Activated naive CD8-positive, alpha-beta T cell (primary cell): ENCODE results near the gene PC.

Experiments
- H3K27ac Mint-ChIP-seq: one replicate; pipeline ENCODE4 v1.8.0; 2021; ENCODE audit warnings: mixed read lengths
- H3K27me3 Mint-ChIP-seq: one replicate; pipeline ENCODE4 v1.8.0; 2021; ENCODE audit warnings: mixed read lengths
- H3K36me3 Mint-ChIP-seq: one replicate; pipeline ENCODE4 v1.8.0; 2021; ENCODE audit warnings: mixed read lengths
- H3K4me1 Mint-ChIP-seq: one replicate; pipeline ENCODE4 v1.8.0; 2021; ENCODE audit warnings: low read depth, mixed read lengths
- H3K4me3 Mint-ChIP-seq: one replicate; pipeline ENCODE4 v1.8.0; 2021; ENCODE audit warnings: mild to moderate bottlenecking, mixed read lengths
- H3K9me3 Mint-ChIP-seq: one replicate; pipeline ENCODE4 v1.8.0; 2021; ENCODE audit warnings: low read depth, mixed read lengths

The PC gene

GRCh38 chr11:66868082-66868725 lies 90.0 kb downstream of the PC start:
- Mint-ChIP-seq H3K27ac (no peak overlapping the region), H3K4me1 (peaks cover 10% of the 10 kb centered on the region), H3K4me3 (no peak overlapping the region), H3K9me3 (no peaks in the 10 kb centered on the region), H3K36me3 (no peaks in the 10 kb centered on the region), H3K27me3 (no peaks in the 10 kb centered on the region)

GRCh38 chr11:66867425-66868040 lies 90.7 kb downstream of the PC start:
- Mint-ChIP-seq H3K4me3 (no peak overlapping the region), H3K9me3 (no peaks in the 10 kb centered on the region), H3K27ac (no peak overlapping the region), H3K4me1 (peaks cover 10% of the 10 kb centered on the region), H3K27me3 (no peaks in the 10 kb centered on the region), H3K36me3 (no peaks in the 10 kb centered on the region)

- no peak overlapping the region for H3K27ac Mint-ChIP-seq
- H3K27me3 Mint-ChIP-seq = no peaks in the 10 kb centered on the region
- H3K4me3 Mint-ChIP-seq = no peak overlapping the region
- no peaks in the 10 kb centered on the region for H3K9me3 Mint-ChIP-seq
- H3K36me3 Mint-ChIP-seq = no peaks in the 10 kb centered on the region
- peaks cover 10% of the 10 kb centered on the region for H3K4me1 Mint-ChIP-seq
These were observed 91.6 kb downstream of the PC start for GRCh38 chr11:66866511-66866986.

DNA sequence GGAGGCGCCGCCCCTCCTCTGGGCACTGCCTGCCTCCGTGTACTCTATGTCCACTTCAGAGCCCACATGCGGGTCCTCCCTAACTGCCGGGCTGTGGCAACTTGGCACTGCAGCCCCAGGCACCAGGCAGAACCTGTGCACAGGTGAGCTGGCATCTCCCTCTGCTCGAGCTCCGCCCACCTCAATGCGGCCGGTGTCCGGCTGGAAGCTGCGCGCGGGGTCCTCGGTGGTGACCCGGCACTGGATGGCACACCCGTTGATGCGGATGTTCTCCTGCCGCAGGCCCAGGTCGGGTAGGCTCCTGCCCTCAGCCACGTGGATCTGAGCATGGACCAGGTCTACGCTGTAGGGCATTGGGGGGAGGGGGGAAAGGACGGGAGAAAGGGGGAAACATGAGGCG lies 92.2 kb downstream of the PC start:
- H3K4me1 Mint-ChIP-seq = peaks cover 10% of the 10 kb centered on the region
- no peaks in the 10 kb centered on the region for H3K27me3 Mint-ChIP-seq
- H3K4me3 Mint-ChIP-seq = no peak overlapping the region
- no peaks in the 10 kb centered on the region for H3K9me3 Mint-ChIP-seq
- H3K27ac Mint-ChIP-seq = no peak overlapping the region
- H3K36me3 Mint-ChIP-seq = no peaks in the 10 kb centered on the region

GRCh38 chr11:66864924-66865697 lies 93.1 kb downstream of the PC start:
- H3K4me3 Mint-ChIP-seq = no peak overlapping the region

DNA sequence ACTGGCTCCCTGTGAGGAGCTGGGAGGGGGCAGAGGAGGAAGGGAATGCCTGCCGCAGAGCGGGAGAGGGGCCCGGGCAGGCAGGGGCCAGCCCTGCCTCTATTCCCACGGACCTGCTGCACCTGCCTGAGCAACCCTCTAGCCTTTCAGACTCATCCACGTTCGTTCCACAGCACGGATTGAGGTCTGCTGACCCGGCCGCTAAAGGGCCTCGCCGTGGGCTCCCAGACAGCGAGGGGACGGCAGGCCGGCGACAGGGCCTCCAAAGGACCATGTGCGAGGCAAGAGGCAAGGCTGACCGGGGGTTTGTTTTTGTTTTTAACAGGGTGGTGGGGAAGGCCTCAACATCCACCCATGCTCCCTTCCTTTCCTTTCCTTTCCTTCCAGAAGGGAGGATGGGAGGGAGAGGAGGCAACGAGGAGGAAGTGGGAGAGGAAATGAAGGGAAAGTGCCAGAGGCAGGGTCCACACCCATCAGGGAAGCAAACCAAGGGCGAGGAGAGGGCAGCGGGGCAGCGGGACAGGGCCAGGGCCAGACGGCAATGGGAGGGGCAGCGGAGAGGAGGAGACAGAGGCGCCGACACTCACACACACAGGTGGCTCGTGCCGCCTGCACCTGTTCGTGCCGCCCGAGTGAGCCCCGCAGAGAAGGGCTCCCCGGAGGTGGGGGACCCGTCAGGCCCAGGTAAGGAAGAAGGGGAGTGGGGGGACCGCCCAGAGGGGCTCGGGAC lies 93.8 kb downstream of the PC start:
- Mint-ChIP-seq H3K9me3 (no peaks in the 10 kb centered on the region), H3K27me3 (no peaks in the 10 kb centered on the region), H3K27ac (no peak overlapping the region), H3K4me1 (peaks cover 9% of the 10 kb centered on the region), H3K4me3 (no peak overlapping the region), H3K36me3 (no peaks in the 10 kb centered on the region)

More at GRCh38 chr11:66864924-66865697, 93.1 kb downstream of the PC start:
- Mint-ChIP-seq H3K4me1 (peaks cover 10% of the 10 kb centered on the region), H3K27me3 (no peaks in the 10 kb centered on the region), H3K27ac (no peak overlapping the region), H3K36me3 (no peaks in the 10 kb centered on the region), H3K9me3 (no peaks in the 10 kb centered on the region)

DNA sequence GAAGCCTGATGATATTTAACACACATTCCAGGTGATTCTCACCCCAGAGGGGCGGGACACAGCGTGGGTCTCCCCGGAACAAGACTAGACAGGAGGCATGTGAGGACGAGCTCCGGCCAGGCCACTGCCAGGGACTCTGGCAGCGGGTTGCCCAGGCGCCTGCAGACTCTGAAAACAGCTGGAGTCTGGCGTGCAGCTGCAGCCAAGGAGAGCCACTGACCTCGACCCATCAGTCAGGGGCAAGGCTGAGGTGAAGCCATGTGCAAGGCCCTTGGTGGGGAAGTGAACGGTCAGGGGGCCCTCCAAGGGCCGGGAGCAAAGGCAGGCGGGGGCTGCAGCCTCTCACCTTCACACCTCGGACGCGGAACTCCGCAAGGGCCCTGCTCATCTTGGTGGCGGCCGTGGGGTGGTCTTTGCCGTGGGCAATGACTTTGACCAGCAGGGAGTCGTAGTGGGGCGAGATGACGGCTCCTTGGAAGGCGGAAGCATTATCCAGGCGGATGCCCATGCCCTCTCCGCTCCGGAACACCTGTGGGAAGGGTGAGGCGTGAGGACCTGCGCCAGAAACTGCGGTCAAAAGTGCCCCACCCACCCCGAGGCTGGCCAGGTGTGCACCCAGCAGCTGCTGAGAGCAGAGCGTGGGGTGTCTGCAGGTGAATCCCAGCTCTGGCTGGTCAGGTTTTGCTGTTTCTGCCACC lies 94.6 kb downstream of the PC start:
- H3K27me3 Mint-ChIP-seq = no peaks in the 10 kb centered on the region
- no peaks in the 10 kb centered on the region for H3K36me3 Mint-ChIP-seq
- H3K4me1 Mint-ChIP-seq = peaks cover 3% of the 10 kb centered on the region
- no peak overlapping the region for H3K27ac Mint-ChIP-seq
- no peak overlapping the region for H3K4me3 Mint-ChIP-seq
- no peaks in the 10 kb centered on the region for H3K9me3 Mint-ChIP-seq

GRCh38 chr11:66862559-66863037 lies 95.6 kb downstream of the PC start:
- Mint-ChIP-seq H3K36me3 (no peaks in the 10 kb centered on the region), H3K9me3 (no peaks in the 10 kb centered on the region), H3K27ac (no peak overlapping the region), H3K27me3 (no peaks in the 10 kb centered on the region), H3K4me3 (no peak overlapping the region), H3K4me1 (no peaks in the 10 kb centered on the region)

GRCh38 chr11:66861774-66862558 lies 96.2 kb downstream of the PC start:
- Mint-ChIP-seq H3K27me3 (no peaks in the 10 kb centered on the region), H3K36me3 (no peaks in the 10 kb centered on the region), H3K4me3 (no peak overlapping the region), H3K27ac (no peak overlapping the region), H3K9me3 (no peaks in the 10 kb centered on the region), H3K4me1 (no peaks in the 10 kb centered on the region)

- Mint-ChIP-seq H3K27ac (no peak overlapping the region), H3K36me3 (no peaks in the 10 kb centered on the region), H3K4me1 (no peaks in the 10 kb centered on the region), H3K9me3 (no peaks in the 10 kb centered on the region), H3K27me3 (no peaks in the 10 kb centered on the region), H3K4me3 (no peak overlapping the region)
These were observed 97.0 kb downstream of the PC start for GRCh38 chr11:66861038-66861773.

DNA sequence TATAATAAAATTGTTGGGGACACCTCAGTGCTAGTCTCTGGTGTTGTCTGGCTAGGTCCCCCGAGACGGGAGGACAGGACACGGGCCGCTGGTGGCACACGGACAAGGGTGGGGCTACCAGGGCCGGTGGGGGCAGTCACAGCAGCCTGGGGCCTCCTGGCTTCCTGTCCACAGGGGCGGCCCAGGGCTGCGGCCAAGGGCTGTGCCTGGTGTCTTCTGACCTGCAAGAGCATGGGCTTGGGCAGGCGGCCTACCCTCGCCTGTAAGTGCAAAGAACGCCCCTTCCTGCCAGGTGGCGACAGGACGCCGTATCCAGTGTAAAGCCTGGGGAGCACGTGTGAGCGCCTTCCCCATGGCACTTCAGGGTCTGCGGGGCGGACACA lies 97.7 kb downstream of the PC start:
- Mint-ChIP-seq H3K4me3 (no peak overlapping the region), H3K9me3 (no peaks in the 10 kb centered on the region), H3K4me1 (peaks cover 4% of the 10 kb centered on the region), H3K27me3 (no peaks in the 10 kb centered on the region), H3K27ac (no peak overlapping the region), H3K36me3 (no peaks in the 10 kb centered on the region)

DNA sequence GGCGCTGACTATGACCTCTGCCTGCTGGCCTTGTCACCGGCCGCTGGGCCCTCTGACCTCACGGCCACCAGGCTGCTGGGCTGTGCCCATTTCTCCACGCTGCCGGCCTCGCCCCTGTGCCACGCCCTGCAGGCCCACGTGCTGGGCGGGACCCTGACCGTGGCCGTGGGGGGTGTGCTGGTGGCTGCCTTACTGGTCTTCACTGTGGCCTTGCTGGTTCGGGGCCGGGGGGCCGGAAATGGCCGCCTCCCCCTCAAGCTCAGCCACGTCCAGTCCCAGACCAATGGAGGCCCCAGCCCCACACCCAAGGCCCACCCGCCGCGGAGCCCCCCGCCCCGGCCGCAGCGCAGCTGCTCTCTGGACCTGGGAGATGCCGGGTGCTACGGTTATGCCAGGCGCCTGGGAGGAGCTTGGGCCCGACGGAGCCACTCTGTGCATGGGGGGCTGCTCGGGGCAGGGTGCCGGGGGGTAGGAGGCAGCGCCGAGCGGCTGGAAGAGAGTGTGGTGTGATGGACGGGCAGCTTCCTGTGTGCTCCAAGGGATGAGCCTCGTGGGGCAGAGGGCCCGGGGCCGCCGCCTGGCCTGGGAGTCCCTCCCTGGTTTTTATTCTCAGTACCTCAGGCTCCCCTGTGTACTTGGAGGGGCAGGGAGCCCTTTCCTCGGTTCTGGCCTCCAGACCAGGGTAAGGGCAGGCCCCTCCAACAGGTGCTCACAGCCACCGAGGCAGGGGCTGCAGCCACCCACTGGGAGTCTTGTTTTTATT lies 98.3 kb downstream of the PC start:
- no peaks in the 10 kb centered on the region for H3K36me3 Mint-ChIP-seq
- no peaks in the 10 kb centered on the region for H3K27me3 Mint-ChIP-seq
- H3K4me1 Mint-ChIP-seq = peaks cover 4% of the 10 kb centered on the region
- no peak overlapping the region for H3K4me3 Mint-ChIP-seq
- no peak overlapping the region for H3K27ac Mint-ChIP-seq
- no peaks in the 10 kb centered on the region for H3K9me3 Mint-ChIP-seq
